BLaER1 (cell line): ENCODE results near the gene NCAPD2.
A peak's percentile ranks its signal among the peaks of the same experiment; 100 is the strongest.

Experiments
- H3K27ac ChIP-seq: shearing (Covaris generic); formaldehyde crosslinking; 2 replicates; pipeline ENCODE4 v1.8.1; 2022
- H3K27me3 ChIP-seq: shearing (Covaris generic); formaldehyde crosslinking; 2 replicates; pipeline ENCODE4 v1.8.1; 2022
- H3K36me3 ChIP-seq: shearing (Covaris generic); formaldehyde crosslinking; 2 replicates; pipeline ENCODE4 v1.8.1; 2022
- H3K4me1 ChIP-seq: shearing (Covaris generic); formaldehyde crosslinking; 2 replicates; pipeline ENCODE4 v1.8.1; 2022
- H3K4me2 ChIP-seq: shearing (Covaris generic); formaldehyde crosslinking; 2 replicates; pipeline ENCODE4 v1.8.1; 2022
- H3K4me3 ChIP-seq: shearing (Covaris generic); formaldehyde crosslinking; 2 replicates; pipeline ENCODE4 v1.8.1; 2022
- H3K9ac ChIP-seq: shearing (Covaris generic); formaldehyde crosslinking; 2 replicates; pipeline ENCODE4 v1.8.1; 2022
- H3K9me3 ChIP-seq: shearing (Covaris generic); formaldehyde crosslinking; 2 replicates; pipeline ENCODE4 v1.8.1; 2022
- H4K20me1 ChIP-seq: shearing (Covaris generic); formaldehyde crosslinking; 2 replicates; pipeline ENCODE4 v1.8.1; 2022
- Cebpa-rat ChIP-seq: shearing (Covaris generic); IDR thresholded peaks from 2 replicates; pipeline ENCODE4 v1.8.1; 2022

Gene NCAPD2

GRCh38 chr12:6538420-6539313, 44.8 kb downstream of the NCAPD2 start:
- H3K9me3 ChIP-seq: no peaks in the 10 kb centered on the region
- peaks cover 73% of the 10 kb centered on the region for H3K4me1 ChIP-seq
- peaks cover 73% of the 10 kb centered on the region for H4K20me1 ChIP-seq
- peaks cover 68% of the 10 kb centered on the region for H3K36me3 ChIP-seq
- no peaks in the 10 kb centered on the region for H3K27me3 ChIP-seq
- TF ChIP-seq Cebpa-rat: no peak
- no peak overlapping the region for H3K4me3 ChIP-seq
- H3K27ac ChIP-seq: 0 out of 2 replicates have a peak overlapping the region, but pooled peaks have one; percentile 20
- peak overlapping the region; percentile 93 for H3K4me2 ChIP-seq
- H3K9ac ChIP-seq: peak overlapping the region; percentile 47; the same call in 1 of the 2 replicates

- Histone ChIP-seq H3K9me3 (no peaks in the 10 kb centered on the region), H3K4me3 (no peak overlapping the region), H3K36me3 (peaks cover 73% of the 10 kb centered on the region), H4K20me1 (peaks cover 73% of the 10 kb centered on the region), H3K4me1 (peaks cover 73% of the 10 kb centered on the region), H3K27me3 (no peaks in the 10 kb centered on the region), H3K9ac (no peak overlapping the region), H3K4me2 (peak overlapping the region; percentile 93), H3K27ac (no peak overlapping the region)
- TF ChIP-seq Cebpa-rat: no peak
Observed at GRCh38 chr12:6539314-6539682, 45.4 kb downstream of the NCAPD2 start.

GRCh38 chr12:6539707-6540134, 45.8 kb downstream of the NCAPD2 start:
- Histone ChIP-seq H3K9me3 (no peaks in the 10 kb centered on the region), H3K36me3 (peaks cover 78% of the 10 kb centered on the region), H3K4me3 (peak overlapping the region; percentile 57), H3K9ac (peak overlapping the region; percentile 36; the same call in 1 of the 2 replicates), H3K27ac (no peak overlapping the region), H3K4me1 (peaks cover 73% of the 10 kb centered on the region), H3K4me2 (peak overlapping the region; percentile 93), H4K20me1 (peaks cover 71% of the 10 kb centered on the region), H3K27me3 (no peaks in the 10 kb centered on the region)
- no peak for TF ChIP-seq Cebpa-rat

GRCh38 chr12:6540181-6540877, 46.4 kb downstream of the NCAPD2 start:
- H3K27me3 ChIP-seq: no peaks in the 10 kb centered on the region
- H3K36me3 ChIP-seq: peaks cover 80% of the 10 kb centered on the region
- peak overlapping the region; percentile 93 for H3K4me2 ChIP-seq
- H4K20me1 ChIP-seq: peaks cover 65% of the 10 kb centered on the region
- H3K4me1 ChIP-seq: peaks cover 73% of the 10 kb centered on the region
- H3K27ac ChIP-seq: peak overlapping the region; percentile 51; the same call in 1 of the 2 replicates
- H3K9me3 ChIP-seq: no peaks in the 10 kb centered on the region
- no peak for TF ChIP-seq Cebpa-rat
- peak overlapping the region; percentile 44 for H3K9ac ChIP-seq
- peak overlapping the region; percentile 57 for H3K4me3 ChIP-seq

- peak overlapping the region; percentile 93 for H3K4me2 ChIP-seq
- peaks cover 52% of the 10 kb centered on the region for H4K20me1 ChIP-seq
- TF ChIP-seq Cebpa-rat: no peak
- H3K9ac ChIP-seq: peak overlapping the region; percentile 44
- H3K4me3 ChIP-seq: no peak overlapping the region
- no peaks in the 10 kb centered on the region for H3K27me3 ChIP-seq
- peak overlapping the region; percentile 51 for H3K27ac ChIP-seq
- peaks cover 65% of the 10 kb centered on the region for H3K4me1 ChIP-seq
- peaks cover 80% of the 10 kb centered on the region for H3K36me3 ChIP-seq
- no peaks in the 10 kb centered on the region for H3K9me3 ChIP-seq
Observed at GRCh38 chr12:6541371-6542165, 47.7 kb downstream of the NCAPD2 start.

GRCh38 chr12:6542209-6543009, 48.5 kb downstream of the NCAPD2 start:
- Histone ChIP-seq H3K4me1 (peaks cover 57% of the 10 kb centered on the region), H4K20me1 (peaks cover 44% of the 10 kb centered on the region), H3K4me2 (peak overlapping the region; percentile 93; the same call in 1 of the 2 replicates), H3K4me3 (no peak overlapping the region), H3K9me3 (no peaks in the 10 kb centered on the region), H3K36me3 (peaks cover 80% of the 10 kb centered on the region), H3K27ac (peak overlapping the region; percentile 51; the same call in 1 of the 2 replicates), H3K9ac (0 out of 2 replicates have a peak overlapping the region, but pooled peaks have one; percentile 38), H3K27me3 (no peaks in the 10 kb centered on the region)
- no peak for TF ChIP-seq Cebpa-rat

GRCh38 chr12:6546016-6546415, 52.1 kb downstream of the NCAPD2 start:
- no peak overlapping the region for H3K4me2 ChIP-seq
- no peak for TF ChIP-seq Cebpa-rat
- H3K36me3 ChIP-seq: peaks cover 93% of the 10 kb centered on the region

GRCh38 chr12:6547566-6547965, 53.7 kb downstream of the NCAPD2 start:
- TF ChIP-seq Cebpa-rat: no peak
- Histone ChIP-seq H3K4me3 (no peak overlapping the region), H3K4me2 (no peak overlapping the region), H3K27ac (no peak overlapping the region), H3K36me3 (peaks cover 89% of the 10 kb centered on the region), H3K27me3 (no peaks in the 10 kb centered on the region), H3K9me3 (no peaks in the 10 kb centered on the region), H4K20me1 (peaks cover 44% of the 10 kb centered on the region), H3K4me1 (peaks cover 56% of the 10 kb centered on the region), H3K9ac (peak overlapping the region; percentile 9; the same call in 1 of the 2 replicates)

More at GRCh38 chr12:6546016-6546415, 52.1 kb downstream of the NCAPD2 start:
- Histone ChIP-seq H3K9me3 (no peaks in the 10 kb centered on the region), H3K27me3 (no peaks in the 10 kb centered on the region), H3K27ac (no peak overlapping the region), H3K9ac (no peak overlapping the region), H3K4me1 (peaks cover 56% of the 10 kb centered on the region), H4K20me1 (peaks cover 37% of the 10 kb centered on the region), H3K4me3 (no peak overlapping the region)

GRCh38 chr12:6547987-6548386, 54.1 kb downstream of the NCAPD2 start:
- H3K4me1 ChIP-seq: peaks cover 56% of the 10 kb centered on the region
- H4K20me1 ChIP-seq: peaks cover 48% of the 10 kb centered on the region
- peak overlapping the region; percentile 68; the same call in 1 of the 2 replicates for H3K27ac ChIP-seq
- H3K27me3 ChIP-seq: no peaks in the 10 kb centered on the region
- peak overlapping the region; percentile 9; the same call in 1 of the 2 replicates for H3K9ac ChIP-seq
- H3K36me3 ChIP-seq: peaks cover 85% of the 10 kb centered on the region
- H3K9me3 ChIP-seq: no peaks in the 10 kb centered on the region
- TF ChIP-seq Cebpa-rat: no peak
- no peak overlapping the region for H3K4me2 ChIP-seq
- no peak overlapping the region for H3K4me3 ChIP-seq
